Uterus (tissue), 2 donors: Measurements from ENCODE around the gene DSG4.

Source experiments
- CTCF ChIP-seq, 4 experiments: fragments of 200-600 bp in 2 of 4; fragments of 450-650 bp in 2 of 4; sonication (generic) in 2 of 4; IDR thresholded peaks; one replicate each; pipeline ENCODE4 v1.5.1; 2016 to 2019; ENCODE audit warnings: antibody characterized with exemption in 4 of 4, mild to moderate bottlenecking in 2 of 4, moderate library complexity in 1 of 4
- POLR2A ChIP-seq, 2 donors: fragments of 450-650 bp; IDR thresholded peaks; one replicate each; pipeline ENCODE4 v1.6.1; 2016; ENCODE audit warnings: antibody characterized with exemption in 2 of 2, mild to moderate bottlenecking in 1 of 2, moderate library complexity in 1 of 2

DNA sequence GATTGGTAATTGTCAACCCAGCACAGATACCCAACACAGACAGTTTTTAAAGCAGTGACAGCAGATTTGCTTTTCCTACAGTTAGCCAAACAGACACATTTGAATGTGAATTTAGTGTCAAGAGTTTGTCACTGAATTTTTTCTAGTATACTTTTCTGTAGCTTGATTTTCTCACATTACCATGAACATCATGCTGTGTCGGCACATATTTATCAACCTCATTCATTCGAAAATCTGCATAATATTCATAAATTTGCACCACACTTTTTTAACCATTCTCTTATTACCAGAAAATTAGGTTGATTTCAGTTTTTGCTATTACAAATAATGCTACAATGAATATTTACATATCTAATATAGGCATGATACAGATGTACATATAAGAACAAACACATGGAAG is 43.9 kb downstream of the DSG4 start:
- TF ChIP-seq CTCF (IDR thresholded peaks at IDR 0.05) = no peak
- no peak for TF ChIP-seq POLR2A (IDR thresholded peaks at IDR 0.05)
